ENCODE results near the gene CCDC201.

DNA sequence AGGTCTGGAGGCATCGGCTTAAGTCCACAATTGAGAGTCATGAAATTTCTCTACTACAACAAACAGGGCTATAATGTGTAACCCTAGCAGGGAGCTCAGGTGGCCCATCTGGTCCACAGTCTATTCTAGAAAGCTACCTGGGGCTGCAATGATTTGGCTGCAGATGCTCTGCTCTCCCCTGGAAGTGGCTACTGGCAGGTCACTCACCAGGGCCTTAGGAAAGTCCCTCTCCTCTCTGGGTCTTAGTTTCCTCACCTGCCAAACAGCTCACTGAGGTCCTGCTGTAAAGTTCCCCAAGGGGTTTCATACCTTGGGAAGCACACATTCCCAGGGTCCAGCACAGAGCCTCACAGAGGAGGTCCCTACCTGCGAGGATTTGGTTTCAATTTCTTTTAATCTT, 45.7 kb upstream of the CCDC201 start:
- TF ChIP-seq POLR2A (IDR thresholded peaks at IDR 0.05): no peak
- TF ChIP-seq, protein P1, sequence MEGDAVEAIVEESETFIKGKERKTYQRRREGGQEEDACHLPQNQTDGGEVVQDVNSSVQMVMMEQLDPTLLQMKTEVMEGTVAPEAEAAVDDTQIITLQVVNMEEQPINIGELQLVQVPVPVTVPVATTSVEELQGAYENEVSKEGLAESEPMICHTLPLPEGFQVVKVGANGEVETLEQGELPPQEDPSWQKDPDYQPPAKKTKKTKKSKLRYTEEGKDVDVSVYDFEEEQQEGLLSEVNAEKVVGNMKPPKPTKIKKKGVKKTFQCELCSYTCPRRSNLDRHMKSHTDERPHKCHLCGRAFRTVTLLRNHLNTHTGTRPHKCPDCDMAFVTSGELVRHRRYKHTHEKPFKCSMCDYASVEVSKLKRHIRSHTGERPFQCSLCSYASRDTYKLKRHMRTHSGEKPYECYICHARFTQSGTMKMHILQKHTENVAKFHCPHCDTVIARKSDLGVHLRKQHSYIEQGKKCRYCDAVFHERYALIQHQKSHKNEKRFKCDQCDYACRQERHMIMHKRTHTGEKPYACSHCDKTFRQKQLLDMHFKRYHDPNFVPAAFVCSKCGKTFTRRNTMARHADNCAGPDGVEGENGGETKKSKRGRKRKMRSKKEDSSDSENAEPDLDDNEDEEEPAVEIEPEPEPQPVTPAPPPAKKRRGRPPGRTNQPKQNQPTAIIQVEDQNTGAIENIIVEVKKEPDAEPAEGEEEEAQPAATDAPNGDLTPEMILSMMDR (IDR thresholded peaks at IDR 0.05): no peak

Data from lower leg skin (tissue), 3 donors.